ENCODE results near the gene CD8B2.
"Not testable (repeated sequence)": the region's sequence is repeated elsewhere in the genome, so short reads cannot be mapped to it uniquely, and the experiment has no call there.

- TF ChIP-seq CTCF, POLR2A (IDR thresholded peaks at IDR 0.05): not testable (repeated sequence)
Measured at GRCh38 chr2:106506002-106506687, 19.0 kb downstream of the CD8B2 start.
